Measurements from ENCODE around the gene MRPL16. TPM values are rescaled to one million over a fixed set of nuclear protein-coding genes. Genes with fewer than 3 reads are reported as not detected.

Gene MRPL16
- total and polyA plus RNA-seq, 2 of the 13 experiments (the other 11 are each of a cell fraction or from before 2014, with no cell fraction given), result 45.3 to 62.6 TPM

- H2AFZ ChIP-seq (ENCODE audit: low read length), result no peak overlapping the region
- DNase-seq (ENCODE audit: low spot score), result no peak
Observed at GRCh38 chr11:59857439-59858434, 47.2 kb upstream of the MRPL16 start.

More at GRCh38 chr11:59857439-59858434, 47.2 kb upstream of the MRPL16 start:
- Histone ChIP-seq H3K9me3 (ENCODE audit: low read length) (no peaks in the 10 kb centered on the region), H3K27me3 (ENCODE audit: control insufficient read depth in 1 of 2, insufficient read depth in 2 of 2, low read length in 2 of 2) (no peaks in the 10 kb centered on the region), H3K79me2 (ENCODE audit: insufficient read depth, low read length) (no peaks in the 10 kb centered on the region), H3K4me3 (replicated peaks in 1 of 3; ENCODE audit: insufficient read depth in 1 of 3, low read depth in 2 of 3, low read length in 3 of 3) (no peak overlapping the region), H3K9ac (ENCODE audit: insufficient read depth, low read depth, low read length) (no peak overlapping the region), H3K4me2 (ENCODE audit: low read depth, low read length) (no peak overlapping the region), H3K27ac (ENCODE audit: extremely low read length, insufficient read depth, low read length) (no peak overlapping the region), H3K36me3 (replicated peaks in 1 of 2; ENCODE audit: control insufficient read depth in 1 of 2, insufficient read depth in 2 of 2, low read length in 2 of 2) (no peaks in the 10 kb centered on the region), H3K4me1 (ENCODE audit: insufficient read depth, low read length) (0 out of 2 replicates have a peak, but pooled peaks cover 7% of the 10 kb centered on the region), H4K20me1 (ENCODE audit: insufficient read depth, low read length) (no peaks in the 10 kb centered on the region)
- no TSS peak for BruUV-seq (replicated peaks)
- no peak for ATAC-seq
- intact Hi-C loops (cut with micrococcal nuclease; ENCODE audit: unreplicated experiment), result no loop called here
- POLR2A ChIA-PET, result no interaction called here
- in situ Hi-C loops (cut with HindIII; ENCODE audit: extremely low pct_ligation_motif_present, low pct_unique_long_range_greater_than_20kb), result no loop called here
- 16% methylated on average over 10 of the region's 10 CpGs for WGBS (ENCODE audit: low lambda C conversion rate)
- no peak for FAIRE-seq
- CTCF ChIA-PET (ENCODE audit: low intra/inter-chr PET ratio, low total read pairs), result no interaction called here
- TF ChIP-seq MEIS2 (CRISPR knock-in tag; IDR thresholded peaks at IDR 0.05), result no peak
- no peak for TF ChIP-seq SNAPC4 (CRISPR knock-in tag; IDR thresholded peaks at IDR 0.05)
- no peak for TF ChIP-seq HNF4G (IDR thresholded peaks at IDR 0.05; ENCODE audit: borderline replicate concordance, low read depth, low read length)
- no peak for TF ChIP-seq HNF4G (CRISPR knock-in tag; IDR thresholded peaks at IDR 0.05; ENCODE audit: borderline replicate concordance, low read depth)
- no peak for TF ChIP-seq ZFAT (CRISPR knock-in tag; conservative IDR thresholded peaks at IDR 0.05)
- TF ChIP-seq SP1 (IDR thresholded peaks at IDR 0.05), result no peak
- no peak for TF ChIP-seq SP1 (CRISPR knock-in tag; IDR thresholded peaks at IDR 0.05)
